ENCODE results near the gene CPD. TPM values are rescaled to one million over a fixed set of nuclear protein-coding genes. Genes with fewer than 3 reads are reported as not detected.

Gene CPD
- total and polyA plus RNA-seq, 2 of the 13 experiments (the other 11 are each of a cell fraction or from before 2014, with no cell fraction given) = 46.1 to 72.3 TPM

DNA sequence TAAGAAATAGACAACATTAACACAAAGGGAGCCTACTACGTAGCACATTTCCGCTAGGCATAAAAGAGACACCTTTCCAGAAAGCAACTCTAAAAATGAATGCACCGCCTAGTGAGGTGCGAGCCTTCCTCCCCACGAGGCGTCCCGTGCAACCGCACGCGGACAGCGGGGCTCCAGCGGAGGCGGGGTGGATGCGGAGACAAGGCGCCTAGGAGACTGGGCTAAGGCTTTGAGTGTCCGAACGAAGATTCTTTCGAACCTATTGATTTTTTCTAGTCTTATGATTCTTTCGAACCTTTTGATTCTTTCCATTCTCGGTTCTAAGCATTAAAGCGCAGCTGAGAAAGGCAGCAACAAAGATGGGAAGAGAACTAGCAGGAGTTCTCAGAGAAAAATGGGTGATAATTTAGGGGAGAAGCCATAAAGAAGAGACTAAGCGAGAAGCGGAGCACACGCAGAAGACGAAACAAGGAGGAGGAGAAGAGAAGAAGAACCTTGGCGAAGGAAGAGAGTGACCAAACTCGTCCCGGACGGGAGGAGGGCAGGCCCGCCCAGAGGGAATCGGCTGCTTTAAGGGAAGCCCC lies 394 bp upstream of the CPD start (continued):
- TF ChIP-seq, protein P1, sequence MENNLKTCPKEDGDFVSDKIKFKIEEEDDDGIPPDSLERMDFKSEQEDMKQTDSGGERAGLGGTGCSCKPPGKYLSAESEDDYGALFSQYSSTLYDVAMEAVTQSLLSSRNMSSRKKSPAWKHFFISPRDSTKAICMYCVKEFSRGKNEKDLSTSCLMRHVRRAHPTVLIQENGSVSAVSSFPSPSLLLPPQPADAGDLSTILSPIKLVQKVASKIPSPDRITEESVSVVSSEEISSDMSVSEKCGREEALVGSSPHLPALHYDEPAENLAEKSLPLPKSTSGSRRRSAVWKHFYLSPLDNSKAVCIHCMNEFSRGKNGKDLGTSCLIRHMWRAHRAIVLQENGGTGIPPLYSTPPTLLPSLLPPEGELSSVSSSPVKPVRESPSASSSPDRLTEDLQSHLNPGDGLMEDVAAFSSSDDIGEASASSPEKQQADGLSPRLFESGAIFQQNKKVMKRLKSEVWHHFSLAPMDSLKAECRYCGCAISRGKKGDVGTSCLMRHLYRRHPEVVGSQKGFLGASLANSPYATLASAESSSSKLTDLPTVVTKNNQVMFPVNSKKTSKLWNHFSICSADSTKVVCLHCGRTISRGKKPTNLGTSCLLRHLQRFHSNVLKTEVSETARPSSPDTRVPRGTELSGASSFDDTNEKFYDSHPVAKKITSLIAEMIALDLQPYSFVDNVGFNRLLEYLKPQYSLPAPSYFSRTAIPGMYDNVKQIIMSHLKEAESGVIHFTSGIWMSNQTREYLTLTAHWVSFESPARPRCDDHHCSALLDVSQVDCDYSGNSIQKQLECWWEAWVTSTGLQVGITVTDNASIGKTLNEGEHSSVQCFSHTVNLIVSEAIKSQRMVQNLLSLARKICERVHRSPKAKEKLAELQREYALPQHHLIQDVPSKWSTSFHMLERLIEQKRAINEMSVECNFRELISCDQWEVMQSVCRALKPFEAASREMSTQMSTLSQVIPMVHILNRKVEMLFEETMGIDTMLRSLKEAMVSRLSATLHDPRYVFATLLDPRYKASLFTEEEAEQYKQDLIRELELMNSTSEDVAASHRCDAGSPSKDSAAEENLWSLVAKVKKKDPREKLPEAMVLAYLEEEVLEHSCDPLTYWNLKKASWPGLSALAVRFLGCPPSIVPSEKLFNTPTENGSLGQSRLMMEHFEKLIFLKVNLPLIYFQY (CRISPR knock-in tag; IDR thresholded peaks at IDR 0.05; ENCODE audit: borderline replicate concordance) = 0 out of 2 replicates have a peak, but pooled peaks have one; percentile 21
- TF ChIP-seq, protein P2, sequence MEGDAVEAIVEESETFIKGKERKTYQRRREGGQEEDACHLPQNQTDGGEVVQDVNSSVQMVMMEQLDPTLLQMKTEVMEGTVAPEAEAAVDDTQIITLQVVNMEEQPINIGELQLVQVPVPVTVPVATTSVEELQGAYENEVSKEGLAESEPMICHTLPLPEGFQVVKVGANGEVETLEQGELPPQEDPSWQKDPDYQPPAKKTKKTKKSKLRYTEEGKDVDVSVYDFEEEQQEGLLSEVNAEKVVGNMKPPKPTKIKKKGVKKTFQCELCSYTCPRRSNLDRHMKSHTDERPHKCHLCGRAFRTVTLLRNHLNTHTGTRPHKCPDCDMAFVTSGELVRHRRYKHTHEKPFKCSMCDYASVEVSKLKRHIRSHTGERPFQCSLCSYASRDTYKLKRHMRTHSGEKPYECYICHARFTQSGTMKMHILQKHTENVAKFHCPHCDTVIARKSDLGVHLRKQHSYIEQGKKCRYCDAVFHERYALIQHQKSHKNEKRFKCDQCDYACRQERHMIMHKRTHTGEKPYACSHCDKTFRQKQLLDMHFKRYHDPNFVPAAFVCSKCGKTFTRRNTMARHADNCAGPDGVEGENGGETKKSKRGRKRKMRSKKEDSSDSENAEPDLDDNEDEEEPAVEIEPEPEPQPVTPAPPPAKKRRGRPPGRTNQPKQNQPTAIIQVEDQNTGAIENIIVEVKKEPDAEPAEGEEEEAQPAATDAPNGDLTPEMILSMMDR (CRISPR knock-in tag; IDR thresholded peaks at IDR 0.05) = 0 out of 2 replicates have a peak, but pooled peaks have one; percentile 3
- TF ChIP-seq CBX5 (CRISPR knock-in tag; IDR thresholded peaks at IDR 0.05; ENCODE audit: borderline replicate concordance) (0 out of 2 replicates have a peak, but pooled peaks have one; percentile 21), PHF8 (CRISPR knock-in tag; IDR thresholded peaks at IDR 0.05) (no peak), FOSL2 (CRISPR knock-in tag; IDR thresholded peaks at IDR 0.05) (0 out of 2 replicates have a peak, but pooled peaks have one; percentile 24), MEF2D (CRISPR knock-in tag; IDR thresholded peaks at IDR 0.05) (peak; percentile 65), HDAC1 (CRISPR knock-in tag; IDR thresholded peaks at IDR 0.05) (no peak), ZNF83 (CRISPR knock-in tag; IDR thresholded peaks at IDR 0.05; ENCODE audit: borderline replicate concordance) (peak; percentile 80; the same call in 1 of the 2 replicates), EP300 (IDR thresholded peaks at IDR 0.05; ENCODE audit: low read depth in 2 of 2, low read length in 2 of 2) (no peak), EP300 (CRISPR knock-in tag; IDR thresholded peaks at IDR 0.05; ENCODE audit: borderline replicate concordance) (no peak), ZKSCAN8 (CRISPR knock-in tag; IDR thresholded peaks at IDR 0.05; ENCODE audit: borderline replicate concordance) (0 out of 2 replicates have a peak, but pooled peaks have one; percentile 30), ZNF33B (CRISPR knock-in tag; IDR thresholded peaks at IDR 0.05) (peak; percentile 70; the same call in 1 of the 2 replicates), ZNF577 (CRISPR knock-in tag; IDR thresholded peaks at IDR 0.05; ENCODE audit: borderline replicate concordance, low read depth) (0 out of 2 replicates have a peak, but pooled peaks have one; percentile 27), GATAD2A (CRISPR knock-in tag; IDR thresholded peaks at IDR 0.05) (peak; percentile 42), KLF15 (CRISPR knock-in tag; IDR thresholded peaks at IDR 0.05; ENCODE audit: borderline replicate concordance) (0 out of 2 replicates have a peak, but pooled peaks have one; percentile 77)
- TF ChIP-seq, protein P3, sequence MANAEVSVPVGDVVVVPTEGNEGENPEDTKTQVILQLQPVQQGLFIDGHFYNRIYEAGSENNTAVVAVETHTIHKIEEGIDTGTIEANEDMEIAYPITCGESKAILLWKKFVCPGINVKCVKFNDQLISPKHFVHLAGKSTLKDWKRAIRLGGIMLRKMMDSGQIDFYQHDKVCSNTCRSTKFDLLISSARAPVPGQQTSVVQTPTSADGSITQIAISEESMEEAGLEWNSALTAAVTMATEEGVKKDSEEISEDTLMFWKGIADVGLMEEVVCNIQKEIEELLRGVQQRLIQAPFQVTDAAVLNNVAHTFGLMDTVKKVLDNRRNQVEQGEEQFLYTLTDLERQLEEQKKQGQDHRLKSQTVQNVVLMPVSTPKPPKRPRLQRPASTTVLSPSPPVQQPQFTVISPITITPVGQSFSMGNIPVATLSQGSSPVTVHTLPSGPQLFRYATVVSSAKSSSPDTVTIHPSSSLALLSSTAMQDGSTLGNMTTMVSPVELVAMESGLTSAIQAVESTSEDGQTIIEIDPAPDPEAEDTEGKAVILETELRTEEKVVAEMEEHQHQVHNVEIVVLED (CRISPR knock-in tag; IDR thresholded peaks at IDR 0.05; ENCODE audit: borderline replicate concordance) = 0 out of 2 replicates have a peak, but pooled peaks have one; percentile 23
- TF ChIP-seq, protein P4, sequence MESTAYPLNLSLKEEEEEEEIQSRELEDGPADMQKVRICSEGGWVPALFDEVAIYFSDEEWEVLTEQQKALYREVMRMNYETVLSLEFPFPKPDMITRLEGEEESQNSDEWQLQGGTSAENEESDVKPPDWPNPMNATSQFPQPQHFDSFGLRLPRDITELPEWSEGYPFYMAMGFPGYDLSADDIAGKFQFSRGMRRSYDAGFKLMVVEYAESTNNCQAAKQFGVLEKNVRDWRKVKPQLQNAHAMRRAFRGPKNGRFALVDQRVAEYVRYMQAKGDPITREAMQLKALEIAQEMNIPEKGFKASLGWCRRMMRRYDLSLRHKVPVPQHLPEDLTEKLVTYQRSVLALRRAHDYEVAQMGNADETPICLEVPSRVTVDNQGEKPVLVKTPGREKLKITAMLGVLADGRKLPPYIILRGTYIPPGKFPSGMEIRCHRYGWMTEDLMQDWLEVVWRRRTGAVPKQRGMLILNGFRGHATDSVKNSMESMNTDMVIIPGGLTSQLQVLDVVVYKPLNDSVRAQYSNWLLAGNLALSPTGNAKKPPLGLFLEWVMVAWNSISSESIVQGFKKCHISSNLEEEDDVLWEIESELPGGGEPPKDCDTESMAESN (CRISPR knock-in tag; conservative IDR thresholded peaks at IDR 0.05) = 0 out of 2 replicates have a peak, but pooled peaks have one; percentile 5
